Activated gamma-delta T cell treated with anti-CD3 and anti-CD28 coated beads, Interleukin-2, amount 50 U/mL, for 16 hours (primary cell): Measurements from ENCODE around the gene GALE.
"Not testable (repeated sequence)": the region's sequence is repeated elsewhere in the genome, so short reads cannot be mapped to it uniquely, and the experiment has no call there.

Experiments used
- DNase-seq: peaks from one replicate; pipeline ENCODE4 v3.0.0-alpha.2; 2020; ENCODE audit warnings: low read depth

Gene GALE

GRCh38 chr1:23792151-23792945 is 8.2 kb downstream of the GALE start:
- no peak for DNase-seq

- DNase-seq, result no peak
These were observed 9.0 kb downstream of the GALE start for GRCh38 chr1:23791516-23792047.

- peak; percentile 71 for DNase-seq
These were observed 9.6 kb downstream of the GALE start, which contains the start of gene LYPLA2 for GRCh38 chr1:23790696-23791515. LYPLA2 (plus strand) TSS chr1:23791145; CDS start chr1:23792683, 1,538 bp downstream.

- DNase-seq, result no peak
These were observed 11.9 kb downstream of the GALE start for GRCh38 chr1:23788695-23789094.

- DNase-seq, result no peak
These were observed 12.9 kb downstream of the GALE start for GRCh38 chr1:23787701-23788100.

GRCh38 chr1:23784846-23785245 is 15.7 kb downstream of the GALE start:
- no peak for DNase-seq

GRCh38 chr1:23783141-23783540 is 17.4 kb downstream of the GALE start:
- not testable (repeated sequence) for DNase-seq

GRCh38 chr1:23779826-23780371 is 20.7 kb downstream of the GALE start:
- DNase-seq, result no peak

GRCh38 chr1:23777979-23778814 is 22.4 kb downstream of the GALE start, which contains the start of gene PITHD1:
PITHD1 (plus strand) TSS chr1:23778418; CDS start chr1:23778516, 98 bp downstream.
- DNase-seq, result peak; percentile 60

- no peak for DNase-seq
These were observed 24.3 kb downstream of the GALE start for GRCh38 chr1:23776217-23776616.

GRCh38 chr1:23774174-23774880 is 26.2 kb downstream of the GALE start:
- DNase-seq, result no peak

GRCh38 chr1:23772854-23773242 is 27.7 kb downstream of the GALE start:
- DNase-seq, result no peak

- peak; percentile 84 for DNase-seq
These were observed 28.3 kb downstream of the GALE start for GRCh38 chr1:23772049-23772853.

- no peak for DNase-seq
These were observed 31.8 kb downstream of the GALE start for GRCh38 chr1:23768733-23769132.

- DNase-seq, result no peak
These were observed 37.4 kb downstream of the GALE start for GRCh38 chr1:23763041-23763577.

GRCh38 chr1:23759277-23759676 is 41.3 kb downstream of the GALE start:
- DNase-seq, result no peak

GRCh38 chr1:23757812-23758211 is 42.7 kb downstream of the GALE start:
- DNase-seq, result no peak

- no peak for DNase-seq
These were observed 43.9 kb downstream of the GALE start for GRCh38 chr1:23756676-23757075.

GRCh38 chr1:23752909-23753308 is 47.6 kb downstream of the GALE start:
- DNase-seq, result no peak

GRCh38 chr1:23751815-23752200 is 48.7 kb downstream of the GALE start:
- DNase-seq, result no peak
